ENCODE data around the gene ADARB1. TPM values are rescaled to one million over a fixed set of nuclear protein-coding genes. Genes with fewer than 3 reads are reported as not detected.

The ADARB1 gene
- total RNA-seq, 2 experiments from 2014 or later = 59.1 to 59.6 TPM

DNA sequence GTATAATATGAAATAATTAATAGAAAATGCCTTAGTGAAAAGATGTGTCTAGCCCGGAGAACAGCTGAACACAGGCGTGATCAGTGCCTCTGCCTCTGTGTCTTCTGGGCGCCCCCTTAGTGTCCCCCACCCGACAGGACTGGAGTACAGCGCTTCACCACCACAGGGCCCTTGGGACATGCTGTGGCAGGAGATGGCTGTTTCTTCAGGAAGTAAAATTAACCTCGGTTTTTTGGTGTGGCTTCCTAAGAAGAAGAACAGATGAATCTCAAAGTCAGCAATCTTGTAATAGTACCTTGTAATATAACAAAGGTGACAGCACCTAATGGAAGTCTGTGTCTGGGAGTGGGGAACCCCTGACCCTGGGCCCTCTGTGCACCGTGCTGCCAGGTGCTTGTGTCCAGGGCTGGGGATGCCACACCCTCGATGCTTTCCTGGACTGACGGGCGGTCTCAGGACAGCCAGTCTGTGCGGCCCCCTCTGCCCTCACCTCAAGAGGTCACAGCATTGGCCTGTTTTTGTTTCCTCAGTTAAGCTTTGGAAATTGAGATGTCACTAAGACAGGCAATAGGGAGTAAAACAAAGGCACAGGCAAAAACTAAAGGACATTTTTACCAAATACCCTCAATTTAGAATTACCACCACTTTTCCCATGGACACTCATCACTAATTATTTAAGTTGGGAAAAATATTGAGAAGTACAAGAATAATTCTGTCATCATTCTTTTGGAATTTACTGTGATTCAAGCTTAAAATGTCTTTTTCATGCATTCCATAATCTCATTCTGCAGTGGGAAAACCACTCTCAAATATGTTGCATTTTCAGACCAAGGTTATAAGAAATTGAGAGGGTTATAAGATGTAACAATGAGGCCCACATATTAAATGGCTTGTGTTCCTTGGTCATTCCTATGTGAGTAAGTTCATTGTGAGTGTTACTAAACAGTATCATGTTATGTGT lies 79.3 kb downstream of the ADARB1 start:
- ChIA-PET POLR2A (interaction anchor here (0.8 to 1.4 kb wide), 4 partner anchors 13 to 136 kb away, joined by 3 to 4 read pairs (median 4); no protein-coding TSS in a partner anchor), CTCF (interaction anchor here (1.0 to 5.0 kb wide), 10 partner anchors 12 to 286 kb away, joined by 3 to 66 read pairs (median 4); partner anchors contain the start of gene POFUT2)
- peaks cover 2% of the 10 kb centered on the region for H3K9me3 Mint-ChIP-seq
- DNase-seq = no peak
- H3K27ac Mint-ChIP-seq = peak overlapping the region; percentile 75
- H3K36me3 Mint-ChIP-seq (ENCODE audit: low read depth) = peaks cover 25% of the 10 kb centered on the region
- H3K4me3 Mint-ChIP-seq = peak overlapping the region; percentile 78
- peaks cover 60% of the 10 kb centered on the region for H3K4me1 Mint-ChIP-seq
- no peaks in the 10 kb centered on the region for H3K27me3 Mint-ChIP-seq

DNA sequence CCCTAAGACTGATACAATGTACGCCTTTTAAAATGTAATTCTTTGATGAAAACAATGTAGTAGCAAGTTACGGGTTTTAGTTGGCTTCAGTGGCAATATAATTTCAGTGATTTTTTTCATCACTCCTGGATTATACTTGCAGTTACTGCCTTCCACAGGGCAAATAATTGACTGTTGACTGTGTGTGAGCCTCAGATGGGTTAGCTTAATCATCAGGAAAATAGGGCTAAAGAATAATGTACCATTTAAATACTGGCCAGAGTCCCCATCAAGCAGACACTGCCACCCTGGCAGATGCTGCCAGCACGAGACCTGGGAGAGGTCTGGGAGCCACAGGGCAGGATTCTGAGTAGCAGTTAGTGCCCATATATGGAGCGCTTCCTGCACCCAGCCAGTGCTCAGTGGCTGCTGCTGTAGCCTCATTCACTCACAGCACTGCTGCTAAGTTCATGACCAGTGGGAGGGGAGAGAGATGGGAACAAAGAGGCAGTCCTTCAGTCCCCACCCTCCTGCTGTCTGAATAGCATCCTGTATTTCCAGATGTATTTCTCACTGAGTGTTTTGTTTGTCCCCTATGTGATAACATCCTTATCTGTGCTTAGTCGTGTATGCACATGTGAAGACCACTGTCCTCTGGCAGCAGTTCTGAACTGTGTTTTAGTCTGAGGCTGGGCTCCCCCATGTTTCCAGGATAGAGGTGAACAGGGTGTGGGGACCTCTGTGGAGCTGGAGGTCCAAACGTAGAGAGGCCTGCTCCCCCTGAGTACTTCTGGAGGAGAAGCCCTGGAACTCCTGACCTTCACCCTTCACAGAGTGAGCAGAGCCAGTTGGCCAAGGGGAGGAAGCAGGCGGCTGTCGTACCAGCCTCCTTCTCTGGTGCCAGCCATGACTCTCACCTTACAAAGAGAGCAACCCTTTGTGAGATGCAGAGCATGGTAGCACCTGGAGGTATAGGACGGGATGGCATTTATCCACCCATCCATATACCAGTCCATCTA lies 80.4 kb downstream of the ADARB1 start:
- ChIA-PET POLR2A (interaction anchor here (1.1 to 1.2 kb wide), 2 partner anchors 14 to 70 kb away, joined by 3 to 4 read pairs; no protein-coding TSS in a partner anchor), CTCF (interaction anchor here (5.0 kb wide), 1 partner anchor 15 kb away, joined by 66 read pairs; no protein-coding TSS in a partner anchor)
- peak overlapping the region; percentile 23 for H3K27ac Mint-ChIP-seq
- peak overlapping the region; percentile 47 for H3K4me3 Mint-ChIP-seq
- H3K27me3 Mint-ChIP-seq = no peaks in the 10 kb centered on the region
- peaks cover 2% of the 10 kb centered on the region for H3K9me3 Mint-ChIP-seq
- peaks cover 60% of the 10 kb centered on the region for H3K4me1 Mint-ChIP-seq
- peaks cover 26% of the 10 kb centered on the region for H3K36me3 Mint-ChIP-seq (ENCODE audit: low read depth)
- peak; percentile 62 for DNase-seq

DNA sequence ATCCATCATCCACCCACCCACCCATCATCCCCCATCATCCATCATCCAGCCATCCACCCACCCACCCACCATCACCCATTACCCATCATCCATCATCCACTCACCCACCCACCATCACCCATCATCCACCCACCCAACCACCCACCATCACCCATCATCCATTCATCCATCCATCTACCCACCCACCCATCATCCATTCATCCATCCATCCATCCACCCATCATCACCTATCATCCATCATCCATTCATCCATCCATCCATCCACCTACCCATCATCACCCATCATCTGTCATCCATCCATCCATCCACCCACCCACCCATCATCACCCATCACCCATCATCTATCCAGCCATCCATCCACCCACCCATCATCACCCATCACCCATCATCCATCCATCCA lies 81.5 kb downstream of the ADARB1 start:
- Mint-ChIP-seq H3K4me1 (peaks cover 55% of the 10 kb centered on the region), H3K36me3 (ENCODE audit: low read depth) (peaks cover 26% of the 10 kb centered on the region), H3K4me3 (no peak overlapping the region), H3K27ac (no peak overlapping the region), H3K27me3 (no peaks in the 10 kb centered on the region), H3K9me3 (peaks cover 2% of the 10 kb centered on the region)
- ChIA-PET CTCF (no interaction called here), POLR2A (no interaction called here)
- DNase-seq = no peak

- POLR2A ChIA-PET = no interaction called here
- Mint-ChIP-seq H3K27me3 (no peaks in the 10 kb centered on the region), H3K36me3 (ENCODE audit: low read depth) (peaks cover 26% of the 10 kb centered on the region), H3K4me1 (peaks cover 49% of the 10 kb centered on the region), H3K9me3 (peaks cover 2% of the 10 kb centered on the region), H3K4me3 (no peak overlapping the region), H3K27ac (no peak overlapping the region)
- CTCF ChIA-PET = no interaction called here
- DNase-seq = no peak
Observed at GRCh38 chr21:45156459-45156858, 82.1 kb downstream of the ADARB1 start.

DNA sequence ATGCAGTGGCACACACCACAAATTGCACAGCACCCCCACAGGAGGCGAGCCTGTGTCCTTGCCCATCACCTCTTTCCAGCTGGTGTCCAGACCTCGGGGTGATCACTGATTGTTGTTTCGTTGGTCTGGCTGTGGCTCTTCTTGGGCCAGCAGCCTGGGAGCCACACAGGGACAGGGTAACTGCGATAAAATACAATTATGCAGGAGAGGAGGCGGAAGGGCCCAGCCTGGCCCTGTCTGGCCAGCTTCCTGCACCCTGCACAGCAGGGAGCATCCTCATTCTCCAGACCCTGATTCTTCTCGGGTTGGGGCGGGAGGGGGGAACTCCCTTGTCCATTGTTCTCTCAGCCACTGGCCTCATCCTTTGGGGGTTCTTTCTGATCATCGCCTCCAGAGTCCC lies 83.6 kb downstream of the ADARB1 start:
- peaks cover 34% of the 10 kb centered on the region for H3K4me1 Mint-ChIP-seq
- ChIA-PET CTCF (interaction anchor here (0.6 kb wide), 1 partner anchor 19 kb away, joined by 3 read pairs; no protein-coding TSS in a partner anchor), POLR2A (no interaction called here)
- H3K4me3 Mint-ChIP-seq = no peak overlapping the region
- peaks cover 22% of the 10 kb centered on the region for H3K36me3 Mint-ChIP-seq (ENCODE audit: low read depth)
- H3K27ac Mint-ChIP-seq = no peak overlapping the region
- H3K27me3 Mint-ChIP-seq = no peaks in the 10 kb centered on the region
- H3K9me3 Mint-ChIP-seq = peaks cover 2% of the 10 kb centered on the region
- no peak for DNase-seq

GRCh38 chr21:45158491-45159423 lies 84.4 kb downstream of the ADARB1 start:
- H3K9me3 Mint-ChIP-seq = peaks cover 2% of the 10 kb centered on the region
- H3K27me3 Mint-ChIP-seq = no peaks in the 10 kb centered on the region
- POLR2A ChIA-PET = no interaction called here
- H3K4me3 Mint-ChIP-seq = no peak overlapping the region
- no peak overlapping the region for H3K27ac Mint-ChIP-seq
- peaks cover 27% of the 10 kb centered on the region for H3K4me1 Mint-ChIP-seq
- CTCF ChIA-PET = interaction anchor here (1.2 kb wide), 1 partner anchor 19 kb away, joined by 5 read pairs; no protein-coding TSS in a partner anchor
- no peak for DNase-seq
- H3K36me3 Mint-ChIP-seq (ENCODE audit: low read depth) = peaks cover 22% of the 10 kb centered on the region

GRCh38 chr21:45160198-45160597 lies 85.8 kb downstream of the ADARB1 start:
- Mint-ChIP-seq H3K27me3 (no peaks in the 10 kb centered on the region), H3K36me3 (ENCODE audit: low read depth) (peaks cover 16% of the 10 kb centered on the region), H3K4me1 (peaks cover 16% of the 10 kb centered on the region), H3K9me3 (peaks cover 2% of the 10 kb centered on the region), H3K4me3 (no peak overlapping the region), H3K27ac (no peak overlapping the region)
- no peak for DNase-seq
- POLR2A ChIA-PET = no interaction called here
- CTCF ChIA-PET = interaction anchor here (1.2 kb wide), 1 partner anchor 21 kb away, joined by 5 read pairs; no protein-coding TSS in a partner anchor

DNA sequence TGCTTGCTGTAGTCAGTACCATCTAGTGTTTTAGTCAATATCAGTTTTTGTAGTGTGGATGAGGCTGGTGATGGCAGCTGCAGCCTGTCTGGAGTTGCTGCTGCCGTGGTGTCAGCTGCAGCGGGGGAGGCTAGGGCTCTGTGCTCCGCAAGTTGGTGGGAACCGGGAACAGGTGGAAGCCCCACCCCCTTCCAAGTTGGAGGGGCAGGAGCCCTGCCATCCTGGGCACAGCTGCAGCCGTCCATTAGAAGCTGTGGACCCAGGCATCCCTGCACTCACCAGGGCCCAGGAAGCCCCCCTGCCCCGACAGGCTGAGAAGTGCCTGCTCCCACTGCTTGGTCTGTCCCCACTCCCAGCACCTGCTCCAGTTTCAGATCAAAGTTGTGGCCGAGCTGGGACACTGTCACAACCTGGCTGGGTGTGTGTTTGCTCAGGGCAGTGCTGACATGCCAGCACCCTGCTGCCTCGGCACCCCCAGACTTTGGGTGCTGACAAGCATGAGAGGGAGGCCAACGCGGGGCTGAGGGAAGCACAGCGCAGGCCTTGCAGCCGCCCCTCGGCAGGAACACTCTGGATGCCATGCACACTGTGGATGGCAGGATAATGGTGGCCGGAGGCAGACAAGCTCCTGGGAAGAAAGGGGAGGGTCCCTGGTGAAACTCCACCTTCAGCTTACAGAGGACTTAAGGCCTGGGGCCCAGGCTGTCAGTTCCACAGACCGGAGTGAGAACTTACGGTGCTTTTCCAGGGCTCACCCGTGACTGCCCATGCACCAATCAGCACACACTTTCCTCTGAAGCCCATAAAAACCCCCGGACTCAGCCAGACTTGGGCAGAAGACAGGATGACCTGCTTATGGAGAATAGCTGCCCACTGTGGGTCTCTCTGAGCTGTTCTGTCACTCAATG lies 86.9 kb downstream of the ADARB1 start:
- CTCF ChIA-PET = interaction anchor here (1.7 kb wide), 1 partner anchor 23 kb away, joined by 7 read pairs; no protein-coding TSS in a partner anchor
- Mint-ChIP-seq H3K4me3 (no peak overlapping the region), H3K36me3 (ENCODE audit: low read depth) (peaks cover 10% of the 10 kb centered on the region), H3K27ac (no peak overlapping the region), H3K9me3 (no peaks in the 10 kb centered on the region), H3K27me3 (no peaks in the 10 kb centered on the region), H3K4me1 (peaks cover 10% of the 10 kb centered on the region)
- no peak for DNase-seq
- POLR2A ChIA-PET = no interaction called here

- POLR2A ChIA-PET = no interaction called here
- no peak for DNase-seq
- Mint-ChIP-seq H3K27ac (no peak overlapping the region), H3K9me3 (no peaks in the 10 kb centered on the region), H3K4me3 (no peak overlapping the region), H3K4me1 (peaks cover 5% of the 10 kb centered on the region), H3K36me3 (ENCODE audit: low read depth) (peaks cover 2% of the 10 kb centered on the region), H3K27me3 (no peaks in the 10 kb centered on the region)
- CTCF ChIA-PET = interaction anchor here (1.7 kb wide), 1 partner anchor 24 kb away, joined by 7 read pairs; no protein-coding TSS in a partner anchor
Observed at GRCh38 chr21:45162115-45162514, 87.7 kb downstream of the ADARB1 start.

DNA sequence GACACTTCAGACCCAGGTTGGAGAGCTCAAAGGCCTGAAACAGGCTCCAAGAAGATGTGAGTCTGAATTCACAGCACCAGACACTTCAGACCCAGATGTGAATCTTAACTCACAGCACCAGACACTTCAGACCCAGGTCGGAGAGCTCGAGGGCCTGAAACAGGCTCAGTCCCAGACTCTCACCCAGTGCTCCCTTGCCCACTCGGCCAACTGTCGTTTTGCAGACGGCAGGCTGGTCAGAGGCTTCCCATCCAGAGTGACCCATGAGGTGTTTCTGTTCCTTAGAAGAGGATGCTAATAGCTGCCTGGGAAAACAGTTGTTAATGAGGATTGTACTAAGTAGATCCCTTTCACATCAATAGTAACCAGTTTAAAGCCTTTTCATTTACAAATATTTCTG lies 88.4 kb downstream of the ADARB1 start:
- no peak for DNase-seq
- no peak overlapping the region for H3K4me3 Mint-ChIP-seq
- POLR2A ChIA-PET = no interaction called here
- no peaks in the 10 kb centered on the region for H3K27me3 Mint-ChIP-seq
- H3K4me1 Mint-ChIP-seq = peaks cover 4% of the 10 kb centered on the region
- H3K9me3 Mint-ChIP-seq = no peaks in the 10 kb centered on the region
- no peak overlapping the region for H3K27ac Mint-ChIP-seq
- CTCF ChIA-PET = interaction anchor here (1.0 kb wide), 1 partner anchor 24 kb away, joined by 3 read pairs; no protein-coding TSS in a partner anchor
- H3K36me3 Mint-ChIP-seq (ENCODE audit: low read depth) = peaks cover 2% of the 10 kb centered on the region
